ENCODE results near the gene HMGCL. TPM values are rescaled to one million over a fixed set of nuclear protein-coding genes. Genes with fewer than 3 reads are reported as not detected.
A peak's percentile ranks its signal among the peaks of the same experiment; 100 is the strongest.
"Not testable (repeated sequence)": the region's sequence is repeated elsewhere in the genome, so short reads cannot be mapped to it uniquely, and the experiment has no call there.

Gene HMGCL
- total RNA-seq, 4 donors from 2014 or later, result 35.8 to 84.3 (median 57.0) TPM

GRCh38 chr1:23803674-23804073 lies 21.6 kb downstream of the HMGCL start:
- Histone ChIP-seq H3K27me3 (no peaks in the 10 kb centered on the region), H3K27ac (no peak overlapping the region), H3K4me1 (peaks cover 8 to 20% of the 10 kb centered on the region in 2 donors), H3K36me3 (peaks cover 0 to 9% of the 10 kb centered on the region in 2 donors), H3K9me3 (no peaks in the 10 kb centered on the region), H3K4me3 (replicated peaks in 1 of 3) (no peak overlapping the region)
- intact Hi-C loops (cut with DNase I), result no loop called here
- WGBS, 2 donors, result 92 to 98% methylated on average over 5 of the region's 5 CpGs
- DNase-seq, result no peak
- TF ChIP-seq POLR2A (IDR thresholded peaks at IDR 0.05), result no peak
- TF ChIP-seq, protein P1, sequence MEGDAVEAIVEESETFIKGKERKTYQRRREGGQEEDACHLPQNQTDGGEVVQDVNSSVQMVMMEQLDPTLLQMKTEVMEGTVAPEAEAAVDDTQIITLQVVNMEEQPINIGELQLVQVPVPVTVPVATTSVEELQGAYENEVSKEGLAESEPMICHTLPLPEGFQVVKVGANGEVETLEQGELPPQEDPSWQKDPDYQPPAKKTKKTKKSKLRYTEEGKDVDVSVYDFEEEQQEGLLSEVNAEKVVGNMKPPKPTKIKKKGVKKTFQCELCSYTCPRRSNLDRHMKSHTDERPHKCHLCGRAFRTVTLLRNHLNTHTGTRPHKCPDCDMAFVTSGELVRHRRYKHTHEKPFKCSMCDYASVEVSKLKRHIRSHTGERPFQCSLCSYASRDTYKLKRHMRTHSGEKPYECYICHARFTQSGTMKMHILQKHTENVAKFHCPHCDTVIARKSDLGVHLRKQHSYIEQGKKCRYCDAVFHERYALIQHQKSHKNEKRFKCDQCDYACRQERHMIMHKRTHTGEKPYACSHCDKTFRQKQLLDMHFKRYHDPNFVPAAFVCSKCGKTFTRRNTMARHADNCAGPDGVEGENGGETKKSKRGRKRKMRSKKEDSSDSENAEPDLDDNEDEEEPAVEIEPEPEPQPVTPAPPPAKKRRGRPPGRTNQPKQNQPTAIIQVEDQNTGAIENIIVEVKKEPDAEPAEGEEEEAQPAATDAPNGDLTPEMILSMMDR (IDR thresholded peaks at IDR 0.05), result no peak

DNA sequence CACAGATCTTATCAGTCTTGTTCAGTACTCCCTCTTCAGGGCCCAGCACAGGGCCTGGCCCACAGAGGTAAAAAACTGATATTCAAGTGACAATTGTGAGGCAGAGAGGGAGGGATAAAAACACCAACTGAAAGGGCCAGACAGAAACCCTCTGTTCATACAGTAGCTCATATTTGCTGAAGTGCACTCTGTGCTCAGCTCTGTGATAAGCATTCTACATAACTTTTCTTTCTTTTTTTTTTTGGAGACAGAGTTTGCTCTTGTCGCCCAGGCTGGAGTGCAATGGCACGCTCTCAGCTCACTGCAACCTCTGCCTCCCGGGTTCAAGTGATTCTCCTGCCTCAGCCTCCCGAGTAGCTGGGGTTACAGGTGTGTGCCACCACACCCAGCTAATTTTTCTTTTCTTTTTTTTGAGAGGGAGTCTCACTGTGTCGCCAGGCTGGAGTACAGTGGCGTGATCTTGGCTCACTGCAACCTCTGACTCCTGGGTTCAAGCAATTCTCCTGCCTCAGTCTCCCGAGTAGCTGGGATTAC lies 22.4 kb downstream of the HMGCL start:
- H3K27me3 ChIP-seq; H3K27ac ChIP-seq; H3K4me3 ChIP-seq (replicated peaks in 1 of 3); DNase-seq; H3K36me3 ChIP-seq; H3K9me3 ChIP-seq; intact Hi-C loops (cut with DNase I): not testable (repeated sequence)
- WGBS, 2 donors, result 94% methylated on average over 7 of the region's 7 CpGs
- H3K4me1 ChIP-seq, result peaks cover 8 to 20% of the 10 kb centered on the region in 2 donors

GRCh38 chr1:23801876-23802275 lies 23.4 kb downstream of the HMGCL start:
- DNase-seq, result no peak
- H3K4me1 ChIP-seq, result peaks cover 8 to 20% of the 10 kb centered on the region in 2 donors
- WGBS, 2 donors, result 65 to 70% methylated on average over 9 to 10 of the region's 10 CpGs
- no peaks in the 10 kb centered on the region for H3K36me3 ChIP-seq
- no peaks in the 10 kb centered on the region for H3K9me3 ChIP-seq
- TF ChIP-seq, protein P1 (IDR thresholded peaks at IDR 0.05), result no peak
- no peak for TF ChIP-seq POLR2A (IDR thresholded peaks at IDR 0.05)
- intact Hi-C loops (cut with DNase I), result no loop called here
- H3K27ac ChIP-seq, result no peak overlapping the region
- no peaks in the 10 kb centered on the region for H3K27me3 ChIP-seq
- no peak overlapping the region for H3K4me3 ChIP-seq (replicated peaks in 1 of 3)

DNA sequence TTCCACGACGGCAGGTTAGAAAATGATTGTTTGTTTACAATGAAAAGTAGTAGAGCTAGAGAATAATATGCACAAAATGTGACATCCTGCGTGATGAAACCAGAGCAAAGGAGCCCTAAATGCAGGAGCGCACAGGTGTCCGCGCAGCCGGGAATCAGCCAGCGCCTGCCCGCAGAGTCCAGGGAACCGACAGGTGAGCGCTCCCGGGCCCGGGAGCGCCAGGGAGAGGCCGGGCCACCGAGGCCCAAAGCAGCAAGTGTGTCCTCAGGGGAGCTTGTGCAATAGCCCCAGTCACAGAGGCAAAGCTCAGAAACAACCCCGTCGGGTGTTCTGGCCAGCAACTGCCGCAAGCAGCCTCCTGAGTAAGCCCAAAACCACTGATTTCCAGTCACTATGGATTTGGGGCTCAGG lies 23.9 kb downstream of the HMGCL start:
- 19 to 27% methylated on average over 8 to 19 of the region's 19 CpGs for WGBS, 2 donors
- Histone ChIP-seq H3K27ac (peak overlapping the region; percentile 59 to 89 (median 73)), H3K27me3 (no peaks in the 10 kb centered on the region), H3K36me3 (no peaks in the 10 kb centered on the region), H3K4me1 (peaks cover 8 to 20% of the 10 kb centered on the region in 2 donors), H3K9me3 (no peaks in the 10 kb centered on the region), H3K4me3 (replicated peaks in 1 of 3) (peak overlapping the region; percentile 68 to 91 (median 70))
- DNase-seq, result peak; percentile 26 to 45
- TF ChIP-seq POLR2A (IDR thresholded peaks at IDR 0.05), result no peak
- TF ChIP-seq, protein P1 (IDR thresholded peaks at IDR 0.05), result no peak
- intact Hi-C loops (cut with DNase I), result no loop called here

GRCh38 chr1:23800400-23801337 lies 24.6 kb downstream of the HMGCL start, which contains the start of gene GALE:
Gene GALE, minus strand, starts transcription at chr1:23800754. Its CDS starts 1,747 bp downstream, at chr1:23799007.
- no peaks in the 10 kb centered on the region for H3K9me3 ChIP-seq
- H3K4me3 ChIP-seq (replicated peaks in 1 of 3), result peak within 1 kb of the TSS; percentile 68 to 91 (median 70)
- 0% methylated on average over 6 to 33 of the region's 82 CpGs for WGBS, 2 donors
- H3K4me1 ChIP-seq, result peaks cover 8 to 20% of the 10 kb centered on the region in 2 donors
- TF ChIP-seq, protein P1 (IDR thresholded peaks at IDR 0.05), result peak in 1 of 6 experiments; percentile 17
- peak in 1 of 2 donors; percentile 74 for TF ChIP-seq POLR2A (IDR thresholded peaks at IDR 0.05)
- H3K27ac ChIP-seq, result peak within 1 kb of the TSS; percentile 59 to 89 (median 73)
- H3K36me3 ChIP-seq, result peaks cover 0 to 2% of the 10 kb centered on the region in 2 donors
- peak; percentile 97 to 98 for DNase-seq
- intact Hi-C loops (cut with DNase I), result no loop called here
- H3K27me3 ChIP-seq, result no peaks in the 10 kb centered on the region

All from thyroid gland (tissue), 4 donors.